GM18508 (cell line): ENCODE results near the gene NEK11.

Source experiments
- ATAC-seq: cut with Tn5 transposase; IDR thresholded peaks from one replicate; pipeline ENCODE4 v1.9.1; 2021; ENCODE audit warnings: moderate number of reproducible peaks; ENCODE audit not compliant: insufficient read depth, unreplicated experiment

The NEK11 gene

GRCh38 chr3:131218196-131218595 is 191.5 kb downstream of the NEK11 start:
- ATAC-seq, result no peak

- ATAC-seq, result no peak
Observed at GRCh38 chr3:131221731-131222130, 195.1 kb downstream of the NEK11 start.

GRCh38 chr3:131222599-131222998 is 195.9 kb downstream of the NEK11 start:
- ATAC-seq, result no peak

- ATAC-seq, result no peak
Observed at GRCh38 chr3:131223373-131224289, 197.0 kb downstream of the NEK11 start.

GRCh38 chr3:131224886-131225550 is 198.3 kb downstream of the NEK11 start:
- no peak for ATAC-seq

GRCh38 chr3:131228522-131228921 is 201.8 kb downstream of the NEK11 start:
- ATAC-seq, result no peak

- ATAC-seq, result no peak
Observed at GRCh38 chr3:131231710-131232389, 205.2 kb downstream of the NEK11 start.

GRCh38 chr3:131232711-131233267 is 206.1 kb downstream of the NEK11 start:
- no peak for ATAC-seq

- ATAC-seq, result no peak
Observed at GRCh38 chr3:131233900-131234668, 207.4 kb downstream of the NEK11 start.

- ATAC-seq, result no peak
Observed at GRCh38 chr3:131236421-131236820, 209.7 kb downstream of the NEK11 start.

GRCh38 chr3:131238496-131238895 is 211.8 kb downstream of the NEK11 start:
- ATAC-seq, result no peak

GRCh38 chr3:131239267-131239666 is 212.6 kb downstream of the NEK11 start:
- ATAC-seq, result no peak

GRCh38 chr3:131242201-131242600 is 215.5 kb downstream of the NEK11 start:
- no peak for ATAC-seq

GRCh38 chr3:131250466-131250865 is 223.8 kb downstream of the NEK11 start:
- no peak for ATAC-seq

- ATAC-seq, result no peak
Observed at GRCh38 chr3:131260525-131260924, 233.8 kb downstream of the NEK11 start.

GRCh38 chr3:131261104-131261503 is 234.4 kb downstream of the NEK11 start:
- no peak for ATAC-seq

GRCh38 chr3:131275556-131275955 is 248.9 kb downstream of the NEK11 start:
- no peak for ATAC-seq

- no peak for ATAC-seq
Observed at GRCh38 chr3:131277836-131278497, 251.3 kb downstream of the NEK11 start.

- no peak for ATAC-seq
Observed at GRCh38 chr3:131279577-131279976, 252.9 kb downstream of the NEK11 start.
